Smooth muscle cell of the brain vasculature (primary cell): ENCODE data around the gene GSN.

Experiments used
- DNase-seq: peaks from one replicate; pipeline ENCODE4 v3.0.0-alpha.2; 2012; ENCODE audit warnings: low read depth, low spot score

The GSN gene

GRCh38 chr9:121273064-121273775, 5.3 kb downstream of the GSN start:
- no peak for DNase-seq

DNA sequence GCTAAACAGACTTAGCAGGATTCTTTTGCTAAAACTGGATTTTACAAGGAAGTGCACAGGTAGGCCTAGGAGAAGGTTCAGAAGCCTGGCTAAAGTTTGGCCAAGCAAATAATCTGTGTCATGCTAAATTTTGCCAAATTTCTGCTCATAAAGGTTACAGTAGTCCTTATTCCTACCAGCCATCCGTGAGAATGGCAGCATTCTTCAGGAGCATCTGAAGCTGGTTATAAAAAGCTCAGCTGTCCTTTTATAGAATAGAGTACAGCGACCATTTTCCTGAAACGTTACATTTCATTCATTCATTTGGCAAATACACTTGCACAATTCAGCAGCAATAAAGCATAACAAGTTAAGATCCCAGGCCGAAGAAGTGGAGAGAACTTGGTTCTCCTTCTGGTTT, 6.9 kb downstream of the GSN start:
- no peak for DNase-seq

- no peak for DNase-seq
These were observed 8.1 kb downstream of the GSN start for GRCh38 chr9:121275781-121276658.

GRCh38 chr9:121277026-121277425, 9.1 kb downstream of the GSN start:
- no peak for DNase-seq

DNA sequence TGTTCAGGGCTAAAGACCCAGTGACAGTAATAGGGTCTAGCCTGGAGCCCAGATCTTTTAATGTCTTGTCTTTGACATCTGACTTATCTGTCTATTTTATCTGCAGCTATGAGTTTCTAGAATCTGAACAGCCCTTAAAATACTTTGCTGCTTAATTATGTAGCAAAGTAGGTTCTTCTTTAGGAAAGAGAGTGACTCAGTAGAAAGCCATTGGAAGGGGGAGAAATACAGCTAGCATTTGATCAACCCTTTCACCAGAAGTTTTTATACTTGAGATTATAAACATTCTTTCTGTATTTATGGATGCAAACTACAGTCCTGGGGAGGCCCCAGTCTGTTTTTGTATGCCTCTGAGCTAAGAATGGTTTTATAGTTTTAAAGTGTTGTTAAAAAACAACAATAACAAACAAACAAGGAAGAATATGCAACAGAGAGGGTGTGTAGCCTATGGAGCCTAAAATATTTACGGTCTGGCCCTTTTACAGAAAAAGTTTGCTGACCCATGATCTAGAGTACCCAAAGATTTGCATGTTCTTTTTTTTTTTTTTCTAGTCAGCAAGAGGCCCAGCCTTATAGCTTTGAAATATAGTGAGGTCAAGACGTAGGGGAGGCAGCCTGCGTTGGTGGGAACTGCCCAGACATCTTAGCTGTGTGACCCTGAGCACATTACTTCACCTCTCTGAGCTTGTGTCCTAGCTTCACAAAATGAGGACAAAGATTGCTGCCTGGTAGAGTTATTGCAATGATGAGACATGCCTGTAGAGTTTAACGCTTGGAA, 9.7 kb downstream of the GSN start:
- DNase-seq = no peak

DNA sequence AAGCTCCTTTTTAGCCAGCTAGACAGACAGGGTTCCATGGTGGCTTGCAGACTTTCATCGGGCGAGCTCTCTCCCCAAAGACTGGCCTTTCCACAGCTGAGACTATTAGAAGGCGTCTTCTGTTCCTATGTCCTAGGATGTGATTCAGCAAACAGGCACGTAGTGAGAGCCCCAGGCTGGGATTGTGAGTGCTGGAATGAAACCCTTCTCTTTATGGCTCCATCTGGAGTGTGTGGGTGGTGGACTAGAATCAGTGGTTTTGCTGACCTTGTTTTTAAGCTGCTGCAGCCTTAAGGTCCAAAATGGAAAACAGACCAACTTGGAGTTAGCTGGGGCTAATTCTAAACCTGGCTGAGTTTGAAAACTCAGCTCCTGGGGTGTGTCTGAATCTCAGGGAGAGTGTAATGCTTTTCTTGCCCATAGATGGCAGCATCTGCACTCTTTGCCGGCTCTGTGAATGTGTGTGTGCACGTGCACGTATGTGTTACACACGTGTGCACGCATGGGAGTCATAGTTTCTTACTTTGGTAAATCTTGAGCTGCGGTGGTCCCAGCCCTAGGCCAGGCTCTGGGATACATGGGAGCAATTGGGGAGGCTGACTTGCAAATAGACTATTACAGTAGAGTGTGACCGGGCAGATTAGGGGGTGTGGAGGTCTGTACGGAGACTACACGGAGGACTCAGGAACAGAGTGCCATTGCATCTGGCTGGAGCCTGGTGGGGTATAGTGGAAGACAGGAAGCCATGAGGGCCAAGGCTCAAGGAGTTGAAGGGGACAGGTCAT, 10.7 kb downstream of the GSN start:
- DNase-seq = peak; percentile 87

GRCh38 chr9:121279776-121280388, 11.9 kb downstream of the GSN start:
- DNase-seq = no peak

DNA sequence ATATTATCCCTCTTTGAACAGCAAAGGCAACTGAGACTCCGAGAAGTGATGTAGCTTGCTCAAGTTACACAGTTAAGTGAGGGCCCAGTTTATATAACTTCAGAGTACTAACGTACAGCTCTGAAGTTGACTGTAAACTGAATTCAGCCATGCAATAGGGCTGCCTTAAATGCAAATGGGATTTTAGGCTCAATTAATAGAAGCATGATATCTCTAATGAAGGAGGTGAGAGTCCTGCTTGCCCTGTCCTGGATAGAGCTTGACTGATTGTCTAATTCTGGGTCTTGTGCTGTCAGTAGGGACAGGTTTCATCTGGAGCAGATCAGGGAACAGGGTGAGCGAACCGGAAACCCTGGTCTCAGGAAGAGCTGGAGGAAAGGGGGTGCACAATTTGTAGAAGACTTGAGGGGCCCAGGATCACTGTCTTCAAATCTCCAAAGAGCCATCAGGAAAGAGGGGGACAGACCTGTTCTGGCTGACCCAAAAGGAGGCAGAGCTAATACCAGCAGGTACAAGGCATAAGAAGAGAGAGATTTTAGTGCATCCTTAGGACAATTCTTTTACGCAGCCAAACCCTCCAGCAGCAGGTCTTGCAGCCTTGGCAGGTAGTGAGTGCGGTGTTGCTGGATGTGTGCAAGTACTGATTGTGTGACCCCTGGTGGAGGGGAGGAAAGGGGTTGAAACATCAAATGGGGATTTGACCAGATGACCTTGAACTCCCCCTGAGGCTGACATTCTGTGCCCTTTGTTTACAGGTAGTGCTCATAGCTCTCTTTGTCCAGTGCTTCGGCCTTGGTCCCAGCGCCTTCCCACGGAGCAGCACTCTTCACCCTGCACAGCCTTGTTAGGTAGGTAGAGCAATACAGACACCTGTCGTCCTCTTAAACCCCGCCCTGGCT, 13.0 kb downstream of the GSN start:
- DNase-seq = no peak

- DNase-seq = no peak
These were observed 13.8 kb downstream of the GSN start for GRCh38 chr9:121281614-121282276.

DNA sequence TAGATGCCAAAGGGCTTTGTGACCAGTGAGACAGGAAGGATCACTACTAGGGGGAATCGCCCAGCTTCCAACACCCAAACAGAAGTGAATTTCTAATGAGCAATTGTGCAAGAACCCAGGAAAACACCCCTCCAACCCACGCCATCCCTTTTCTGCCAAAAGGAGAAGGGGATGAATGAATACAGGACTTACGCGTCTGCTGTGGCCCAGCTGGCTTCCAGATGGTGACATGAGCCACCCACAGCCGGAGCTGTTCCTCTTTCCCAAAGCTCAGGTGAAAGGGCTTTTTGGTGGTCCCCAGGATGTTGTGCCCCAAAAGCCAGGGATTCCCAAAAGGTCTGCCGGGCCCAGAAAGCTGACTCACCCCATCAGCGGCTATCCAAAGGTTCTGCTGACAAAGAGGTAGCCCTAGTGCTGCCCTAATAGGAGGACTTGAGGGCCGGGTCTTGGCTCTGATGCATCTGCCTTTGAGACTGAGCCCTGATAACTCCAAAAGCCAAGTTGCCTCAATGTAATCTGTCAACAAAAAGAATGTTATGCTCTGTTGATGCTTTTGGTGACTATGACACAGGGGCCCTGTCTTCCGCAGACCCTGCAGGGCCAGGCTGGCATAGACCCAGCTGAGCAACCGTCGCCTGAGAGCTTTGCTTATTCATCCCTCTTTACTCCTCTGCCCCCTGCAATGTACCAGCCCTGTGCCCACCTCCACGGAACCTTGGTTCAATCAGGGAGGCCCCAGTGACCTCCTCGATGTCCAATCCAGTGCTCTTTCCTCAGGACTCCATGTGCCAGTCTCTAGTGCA, 14.5 kb downstream of the GSN start:
- no peak for DNase-seq

DNA sequence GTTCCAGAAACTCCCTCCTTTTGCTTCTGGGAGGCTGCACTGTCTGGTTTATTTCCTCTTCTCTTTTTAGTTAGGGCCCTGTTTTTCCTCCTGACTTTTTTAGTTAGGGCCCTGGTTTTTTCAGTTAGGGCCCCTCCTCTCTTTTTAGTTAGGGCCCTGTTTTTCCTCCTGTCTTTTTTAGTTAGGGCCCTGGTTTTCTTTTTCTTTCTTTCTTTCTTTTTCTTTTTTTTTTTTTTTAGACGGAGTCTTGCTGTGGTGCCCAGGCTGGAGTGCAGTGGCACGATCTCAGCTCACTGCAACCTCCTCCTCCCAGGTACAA, 15.1 kb downstream of the GSN start:
- DNase-seq = no peak

GRCh38 chr9:121283856-121284732, 16.1 kb downstream of the GSN start:
- DNase-seq = no peak

DNA sequence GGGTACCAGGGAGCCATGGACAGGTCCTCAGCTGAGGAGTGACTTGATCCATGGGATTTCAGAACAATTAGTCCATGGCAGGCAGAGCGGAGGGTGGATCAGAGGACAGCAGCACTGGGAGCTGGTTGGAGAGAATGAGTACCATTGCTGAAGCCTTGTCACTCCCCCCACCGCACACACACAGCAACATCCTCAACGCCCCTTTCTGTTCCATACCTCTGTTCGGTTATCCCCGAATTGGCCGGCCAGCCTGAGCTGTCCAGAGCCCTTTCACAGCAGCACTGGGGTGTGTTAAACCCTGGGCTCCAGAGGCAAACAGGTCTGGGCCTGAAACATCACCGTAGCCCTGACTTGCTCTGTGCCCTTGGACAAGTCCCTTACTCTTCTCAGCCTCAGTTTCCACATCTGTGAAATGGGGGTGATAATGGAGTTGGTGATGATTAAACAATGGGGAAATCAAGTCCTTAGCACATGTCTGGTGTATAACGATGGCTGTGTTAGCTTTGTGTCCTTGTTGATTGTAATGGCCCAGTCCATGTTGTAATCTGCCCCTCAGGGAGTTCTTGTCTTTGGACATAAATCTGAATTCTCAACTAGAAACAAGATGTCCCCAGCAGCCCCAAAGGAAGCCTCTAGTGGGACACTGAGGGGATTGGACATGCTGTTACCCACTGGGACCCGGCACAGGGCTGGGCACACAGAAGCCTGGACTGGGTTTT, 16.9 kb downstream of the GSN start:
- no peak for DNase-seq

- no peak for DNase-seq
These were observed 18.1 kb downstream of the GSN start for GRCh38 chr9:121285835-121286687.

DNA sequence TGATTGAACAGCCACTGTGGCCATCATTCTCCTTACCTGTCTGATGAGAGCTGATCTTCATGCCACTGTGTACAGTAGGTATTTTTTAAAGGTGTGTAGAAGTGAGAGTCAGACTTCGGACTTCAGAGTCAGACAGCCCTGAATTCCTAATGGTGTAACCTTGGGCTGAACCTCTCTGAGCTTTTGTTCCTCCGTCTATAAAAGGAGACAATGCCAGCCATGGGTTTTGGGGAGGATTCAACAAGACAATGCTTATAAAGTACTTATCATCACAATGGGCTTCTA, 18.7 kb downstream of the GSN start:
- no peak for DNase-seq

GRCh38 chr9:121286973-121287741, 19.2 kb downstream of the GSN start:
- DNase-seq = peak; percentile 96
